RPMI7951 (cell line): Measurements from ENCODE around the gene SPRY1. TPM values are rescaled to one million over a fixed set of nuclear protein-coding genes. Genes with fewer than 3 reads are reported as not detected.
A peak's percentile ranks its signal among the peaks of the same experiment; 100 is the strongest.

Source experiments
- DNase-seq: peaks from one replicate; pipeline ENCODE4 v3.0.0-alpha.2; 2012; ENCODE audit warnings: low read depth
- total RNA-seq: library from RNA; depleted of rRNA; stranded (reverse); fragments of >200 nt; shearing (Covaris generic); gene quantifications from 2 replicates; pipeline ENCODE4 v1.2.3, GENCODE V29; 2014

Gene SPRY1
- total RNA-seq, 1 experiment from 2014 or later: 14.8 TPM

DNA sequence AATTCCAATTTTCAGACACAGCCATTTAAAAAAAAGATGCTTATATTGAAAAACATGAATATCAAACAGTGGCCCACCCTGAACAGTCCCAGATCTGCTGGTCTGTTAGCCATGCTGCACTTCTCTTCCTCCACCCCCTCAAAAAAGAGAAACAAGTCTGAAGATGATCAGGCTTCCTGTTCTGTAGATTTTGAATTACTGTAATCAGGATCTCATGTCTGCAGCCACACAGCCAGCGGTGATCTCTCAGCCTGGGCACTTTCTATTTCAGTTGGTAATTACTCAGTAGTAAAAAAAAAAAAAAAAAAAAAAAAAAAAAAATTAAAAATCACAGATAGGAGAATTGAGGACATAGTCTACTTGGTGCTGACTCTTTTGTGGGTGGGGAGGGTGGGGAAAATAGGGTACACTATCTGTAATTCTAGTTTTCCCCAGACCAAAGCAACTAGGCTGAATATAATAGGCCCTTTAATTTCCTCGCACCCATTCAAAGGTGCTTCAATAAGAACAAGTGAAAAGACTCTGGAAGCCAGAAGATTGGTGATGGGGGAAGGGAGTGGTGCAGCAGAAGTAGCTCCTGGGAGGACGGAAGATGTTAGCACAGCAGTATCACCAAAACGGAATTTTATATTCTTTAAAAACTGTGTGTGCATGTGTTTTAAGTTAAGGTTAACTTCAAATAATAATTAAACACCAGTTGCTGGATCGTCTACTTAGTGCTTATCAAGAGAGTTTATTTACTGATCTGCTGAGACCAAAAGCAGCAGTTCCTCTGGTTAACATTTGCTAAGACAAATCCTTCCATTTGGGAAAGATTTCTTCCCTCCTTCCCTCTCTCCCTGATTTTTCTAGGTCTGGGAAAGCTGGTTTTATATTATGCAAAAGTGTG lies 47.0 kb downstream of the SPRY1 start:
- DNase-seq: peak; percentile 50

DNA sequence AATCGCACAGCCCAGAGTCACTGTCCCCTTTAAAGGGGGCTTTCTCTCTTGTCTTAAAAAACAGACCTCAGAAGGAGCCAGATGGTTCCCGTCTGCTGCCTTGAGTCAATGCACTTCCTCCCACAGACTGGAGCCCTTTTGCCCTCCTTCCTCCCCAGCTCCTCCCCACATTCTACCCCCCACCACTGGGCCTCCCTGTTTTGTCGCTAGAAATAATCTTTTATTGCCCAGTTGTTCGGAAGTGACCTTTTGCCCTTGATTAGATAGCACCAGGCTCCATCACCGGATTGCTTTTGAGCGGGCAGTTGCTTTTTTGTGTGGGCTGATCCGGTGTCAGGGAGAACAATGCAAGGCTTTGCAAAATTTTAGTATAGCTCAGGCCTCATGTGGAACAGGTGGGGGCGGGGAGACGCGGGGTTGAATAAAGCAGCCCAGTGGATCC lies 47.7 kb downstream of the SPRY1 start:
- DNase-seq: peak; percentile 87

DNA sequence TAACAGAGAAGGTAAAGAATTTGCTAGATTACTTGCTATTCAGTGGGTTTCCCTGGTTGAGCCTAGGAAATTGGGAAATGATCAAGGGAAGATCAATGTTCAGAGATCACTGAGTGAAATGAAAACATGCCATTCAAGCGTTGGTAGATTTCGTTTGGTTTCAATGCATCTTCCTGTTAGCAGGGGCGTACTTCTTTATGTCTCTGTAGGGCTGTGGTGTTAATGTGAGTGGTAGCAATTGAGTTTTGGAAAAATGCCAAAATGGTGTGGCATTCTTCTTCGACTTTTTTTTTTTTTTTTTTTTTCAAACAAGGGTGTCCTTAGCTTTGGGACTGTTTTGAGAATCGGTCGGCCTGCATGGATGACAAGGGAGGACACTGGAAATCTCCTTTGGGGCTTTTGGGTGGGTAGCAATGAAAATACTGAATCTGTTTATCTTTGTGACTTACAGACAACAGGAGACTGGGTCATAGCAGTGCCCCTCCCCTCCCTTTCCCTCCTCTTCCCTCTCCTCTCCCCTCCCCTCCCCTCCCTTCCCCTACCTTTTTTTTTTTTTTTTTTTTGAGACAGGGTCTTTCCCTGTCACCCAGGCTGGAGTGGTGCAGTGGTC lies 50.4 kb downstream of the SPRY1 start:
- no peak for DNase-seq

DNA sequence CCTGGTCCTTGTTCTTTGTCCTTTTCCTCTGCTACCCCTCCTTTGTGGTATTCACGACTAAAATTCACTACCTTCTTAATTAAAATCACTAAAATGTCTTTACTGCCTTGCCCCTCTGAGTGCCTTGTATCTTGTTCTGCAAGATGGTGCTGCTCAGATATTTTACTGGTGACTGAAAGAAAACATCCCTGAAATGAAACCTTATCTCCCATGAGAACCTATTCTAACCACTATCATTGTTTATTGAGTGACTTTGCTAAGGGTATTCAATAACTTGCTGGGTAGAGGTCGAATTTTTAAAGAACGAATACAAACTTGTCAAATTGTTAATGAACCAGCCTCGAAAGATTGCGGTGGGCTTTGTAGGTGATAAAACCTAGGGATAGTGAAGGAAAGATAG lies 52.8 kb downstream of the SPRY1 start:
- DNase-seq: no peak

DNA sequence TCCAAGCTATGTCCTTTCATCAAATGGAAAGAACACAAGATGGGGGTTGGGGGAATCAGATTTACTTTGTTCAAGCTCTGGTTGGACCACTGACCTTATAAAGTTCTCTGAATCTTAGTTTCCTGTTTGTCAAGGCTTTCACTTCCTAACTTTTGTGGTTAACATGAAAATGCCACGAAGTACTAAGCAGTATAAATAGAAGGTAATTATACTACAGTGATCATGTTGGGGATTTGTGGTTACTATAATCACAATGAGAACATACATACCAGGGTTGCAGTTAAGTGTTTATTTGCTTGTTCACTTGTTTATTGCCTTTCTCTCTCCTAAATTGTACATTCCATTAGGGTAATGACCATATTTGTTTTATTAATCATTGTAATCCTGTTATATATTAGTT lies 53.2 kb downstream of the SPRY1 start:
- peak; percentile 57 for DNase-seq

DNA sequence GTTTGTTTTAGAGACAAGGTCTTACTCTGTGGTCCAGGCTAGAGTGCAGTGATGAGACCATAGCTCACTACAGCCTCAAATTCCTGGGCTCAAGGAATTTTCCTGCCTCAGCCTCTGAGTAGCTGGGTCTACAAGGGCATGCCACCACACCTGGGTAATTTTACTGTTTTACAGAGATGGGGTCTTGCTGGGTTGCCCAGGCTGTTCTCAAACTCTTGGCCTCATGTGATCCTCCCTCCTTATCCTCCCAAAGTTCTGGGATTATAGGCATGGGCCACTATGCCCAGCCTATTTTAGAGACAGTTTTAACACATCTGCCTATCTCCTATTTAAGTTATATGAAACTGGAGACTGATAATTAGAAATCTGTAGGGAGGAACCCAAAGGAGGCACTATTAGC lies 53.8 kb downstream of the SPRY1 start:
- no peak for DNase-seq

DNA sequence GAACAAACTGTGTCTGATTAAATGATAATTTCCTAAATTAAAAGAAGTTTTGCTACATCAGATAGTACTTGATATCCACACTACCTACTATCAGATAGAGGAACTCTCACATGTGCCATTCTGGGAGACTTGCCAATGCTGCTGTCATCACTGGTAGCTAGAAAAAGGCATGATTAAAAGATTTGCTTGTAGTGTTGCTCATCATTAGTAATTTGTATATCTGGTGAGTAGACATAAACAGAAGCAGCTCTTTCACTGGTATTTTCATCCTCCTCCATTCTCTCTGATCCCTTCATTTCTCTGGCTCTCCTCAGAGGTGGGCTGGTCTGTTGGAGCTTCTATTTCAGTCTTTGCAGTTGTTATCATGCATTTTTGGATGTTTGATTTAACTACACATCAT lies 56.0 kb downstream of the SPRY1 start:
- DNase-seq: peak; percentile 89

DNA sequence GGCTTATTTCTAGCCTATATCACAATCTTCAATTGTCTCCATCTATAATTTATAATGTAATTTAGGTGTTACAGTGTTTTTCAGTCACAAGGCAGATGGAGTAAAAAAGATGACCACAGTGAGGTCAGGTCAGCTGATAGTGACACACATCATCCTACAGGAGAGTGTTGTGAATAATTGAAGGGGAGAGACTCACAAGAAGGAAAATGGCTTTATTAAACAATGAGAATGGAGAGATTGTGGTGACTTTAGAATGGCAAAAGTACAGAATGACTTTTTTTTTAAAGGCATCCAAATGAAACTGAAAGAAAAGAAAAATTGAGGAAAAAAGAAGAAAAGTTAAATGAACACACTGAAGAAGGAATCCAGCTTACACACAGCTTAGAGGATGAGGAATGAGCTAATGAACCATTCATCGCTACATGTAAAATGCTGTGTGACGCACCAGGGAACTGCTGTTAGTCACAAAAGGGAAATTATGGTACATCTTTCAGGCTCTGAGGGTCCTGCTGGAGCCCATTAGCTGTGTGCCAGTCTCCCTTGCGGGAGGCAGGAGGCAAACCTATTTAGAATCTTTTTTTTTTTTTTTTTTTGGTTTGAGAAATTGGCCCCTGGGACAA lies 56.6 kb downstream of the SPRY1 start:
- peak; percentile 40 for DNase-seq
